Loucy (cell line): ENCODE data around the gene NSUN2.
"Not testable (repeated sequence)": the region's sequence is repeated elsewhere in the genome, so short reads cannot be mapped to it uniquely, and the experiment has no call there.

Experiments used
- H2AFZ ChIP-seq: fragments of 200-600 bp; sonication (generic); 2 replicates; pipeline ENCODE4 v1.6.0; 2016; ENCODE audit warnings: antibody characterized with exemption, mild to moderate bottlenecking, low read length, moderate library complexity
- H3F3A ChIP-seq: fragments of 200-600 bp; 2 replicates; pipeline ENCODE4 v1.6.0; 2016; ENCODE audit warnings: antibody characterized with exemption, low read depth, mild to moderate bottlenecking
- H3K27me3 ChIP-seq: fragments of 200-600 bp; sonication (generic); 2 replicates; pipeline ENCODE4 v1.6.1; 2014; ENCODE audit warnings: low read length, mild to moderate bottlenecking; ENCODE audit not compliant: insufficient read depth, poor library complexity, severe bottlenecking
- H3K36me3 ChIP-seq: fragments of 200-600 bp; sonication (generic); 2 replicates; pipeline ENCODE4 v1.6.1; 2016; ENCODE audit warnings: low read length; ENCODE audit not compliant: insufficient read depth
- H3K4me1 ChIP-seq: fragments of 200-600 bp; sonication (generic); 2 replicates; pipeline ENCODE4 v1.5.1; 2014; ENCODE audit warnings: low read length, mild to moderate bottlenecking; ENCODE audit not compliant: insufficient read depth, poor library complexity, severe bottlenecking
- H3K4me2 ChIP-seq: fragments of 200-600 bp; sonication (generic); 2 replicates; pipeline ENCODE4 v1.6.0; 2014; ENCODE audit warnings: antibody characterized with exemption, low read length, low read depth, mild to moderate bottlenecking; ENCODE audit not compliant: poor library complexity, severe bottlenecking
- H3K4me3 ChIP-seq: fragments of 200-600 bp; sonication (generic); 2 replicates; pipeline ENCODE4 v1.5.1; 2014; ENCODE audit warnings: low read length, mild to moderate bottlenecking, mixed read lengths; ENCODE audit not compliant: poor library complexity, severe bottlenecking
- H3K79me2 ChIP-seq: fragments of 200-600 bp; sonication (generic); 2 replicates; pipeline ENCODE4 v1.6.1; 2014; ENCODE audit warnings: low read length; ENCODE audit not compliant: insufficient read depth
- H3K9ac ChIP-seq: fragments of 200-600 bp; sonication (generic); 2 replicates; pipeline ENCODE4 v1.6.0; 2014; ENCODE audit warnings: mild to moderate bottlenecking, low read depth, low read length, moderate library complexity; ENCODE audit not compliant: poor library complexity, severe bottlenecking
- H3K9me2 ChIP-seq: fragments of 200-600 bp; sonication (generic); replicated peaks from 2 replicates; pipeline ENCODE4 v1.6.1; 2016; ENCODE audit warnings: low read depth, low read length, mixed read lengths
- H3K9me3 ChIP-seq: fragments of 200-600 bp; sonication (generic); 2 replicates; pipeline ENCODE4 v1.6.1; 2014; ENCODE audit warnings: mild to moderate bottlenecking, antibody characterized with exemption, low read length, low read depth; ENCODE audit not compliant: insufficient read depth
- H4K20me1 ChIP-seq: fragments of 200-600 bp; sonication (generic); 2 replicates; pipeline ENCODE4 v1.6.0; 2014; ENCODE audit warnings: antibody characterized with exemption, low read length, mild to moderate bottlenecking; ENCODE audit not compliant: insufficient read depth, poor library complexity, severe bottlenecking
- CTCF ChIP-seq: fragments of 200-600 bp; sonication (generic); conservative IDR thresholded peaks from 2 replicates; pipeline ENCODE4 v1.5.1; 2014; ENCODE audit warnings: mild to moderate bottlenecking, antibody characterized with exemption, low read length
- EZH2phosphoT487 ChIP-seq: fragments of 200-600 bp; IDR thresholded peaks from 2 replicates; pipeline ENCODE4 v1.6.1; 2018; ENCODE audit warnings: antibody characterized with exemption, mild to moderate bottlenecking, moderate library complexity, borderline replicate concordance

NSUN2 gene

GRCh38 chr5:6673963-6674362, 41.1 kb upstream of the NSUN2 start:
- Histone ChIP-seq H3K4me3 (no peak overlapping the region), H3K27me3 (no peaks in the 10 kb centered on the region), H3K36me3 (no peaks in the 10 kb centered on the region), H3K9me2 (no peaks in the 10 kb centered on the region), H3K4me1 (no peaks in the 10 kb centered on the region), H3F3A (no peaks in the 10 kb centered on the region), H3K79me2 (no peaks in the 10 kb centered on the region), H3K9ac (no peak overlapping the region), H3K4me2 (no peak overlapping the region), H4K20me1 (no peaks in the 10 kb centered on the region), H3K9me3 (no peaks in the 10 kb centered on the region), H2AFZ (no peak overlapping the region)
- TF ChIP-seq EZH2phosphoT487 (no peak), CTCF (no peak)

- Histone ChIP-seq H3K79me2 (no peaks in the 10 kb centered on the region), H3K9me3 (no peaks in the 10 kb centered on the region), H2AFZ (no peak overlapping the region)
Observed at GRCh38 chr5:6673031-6673430, 40.2 kb upstream of the NSUN2 start.

GRCh38 chr5:6668717-6669116, 35.9 kb upstream of the NSUN2 start:
- not testable (repeated sequence) for H4K20me1 ChIP-seq, H3K9me3 ChIP-seq, H3K4me1 ChIP-seq, H3F3A ChIP-seq, H3K4me3 ChIP-seq, H3K9ac ChIP-seq, H3K36me3 ChIP-seq, H3K79me2 ChIP-seq, H3K9me2 ChIP-seq, H3K27me3 ChIP-seq, H3K4me2 ChIP-seq, H2AFZ ChIP-seq

More at GRCh38 chr5:6673031-6673430, 40.2 kb upstream of the NSUN2 start:
- Histone ChIP-seq H3K27me3 (no peaks in the 10 kb centered on the region), H3K9me2 (no peaks in the 10 kb centered on the region), H3K36me3 (no peaks in the 10 kb centered on the region), H3K4me1 (no peaks in the 10 kb centered on the region), H3K4me3 (no peak overlapping the region), H3K9ac (no peak overlapping the region), H3K4me2 (no peak overlapping the region), H3F3A (no peaks in the 10 kb centered on the region), H4K20me1 (no peaks in the 10 kb centered on the region)
- no peak for TF ChIP-seq CTCF
- TF ChIP-seq EZH2phosphoT487, result no peak

- H3K9me2 ChIP-seq, result no peaks in the 10 kb centered on the region
- no peak overlapping the region for H3K4me3 ChIP-seq
- no peaks in the 10 kb centered on the region for H3K9me3 ChIP-seq
- no peaks in the 10 kb centered on the region for H4K20me1 ChIP-seq
- H3K36me3 ChIP-seq, result no peaks in the 10 kb centered on the region
- no peak for TF ChIP-seq EZH2phosphoT487
- H3K4me1 ChIP-seq, result no peaks in the 10 kb centered on the region
- no peaks in the 10 kb centered on the region for H3K27me3 ChIP-seq
- no peak overlapping the region for H3K4me2 ChIP-seq
- no peaks in the 10 kb centered on the region for H3K79me2 ChIP-seq
- no peak overlapping the region for H2AFZ ChIP-seq
- H3K9ac ChIP-seq, result no peak overlapping the region
- H3F3A ChIP-seq, result no peaks in the 10 kb centered on the region
Observed at GRCh38 chr5:6667648-6668047, 34.8 kb upstream of the NSUN2 start.
